HG03039 (cell line): Measurements from ENCODE around the gene HAUS3.
"Not testable (repeated sequence)": the region's sequence is repeated elsewhere in the genome, so short reads cannot be mapped to it uniquely, and the experiment has no call there.

Experiments used
- ATAC-seq: cut with Tn5 transposase; IDR thresholded peaks from one replicate; pipeline ENCODE4 v1.9.1; 2021; ENCODE audit warnings: mild to moderate bottlenecking, moderate library complexity; ENCODE audit not compliant: unreplicated experiment

Gene HAUS3

GRCh38 chr4:2275546-2276251 is 33.8 kb upstream of the HAUS3 start:
- ATAC-seq, result no peak

GRCh38 chr4:2275044-2275397 is 33.1 kb upstream of the HAUS3 start:
- ATAC-seq, result not testable (repeated sequence)

- no peak for ATAC-seq
Measured at GRCh38 chr4:2274320-2275043, 32.6 kb upstream of the HAUS3 start.

GRCh38 chr4:2273657-2274319 is 31.9 kb upstream of the HAUS3 start:
- no peak for ATAC-seq

GRCh38 chr4:2273221-2273620 is 31.3 kb upstream of the HAUS3 start:
- ATAC-seq, result no peak

- ATAC-seq, result no peak
Measured at GRCh38 chr4:2272828-2273120, 30.9 kb upstream of the HAUS3 start.

GRCh38 chr4:2272026-2272827 is 30.3 kb upstream of the HAUS3 start:
- ATAC-seq, result no peak

- no peak for ATAC-seq
Measured at GRCh38 chr4:2271279-2272025, 29.5 kb upstream of the HAUS3 start.

- no peak for ATAC-seq
Measured at GRCh38 chr4:2270341-2271165, 28.6 kb upstream of the HAUS3 start.

GRCh38 chr4:2269618-2270163 is 27.8 kb upstream of the HAUS3 start:
- no peak for ATAC-seq

- no peak for ATAC-seq
Measured at GRCh38 chr4:2269206-2269531, 27.2 kb upstream of the HAUS3 start.

- no peak for ATAC-seq
Measured at GRCh38 chr4:2268357-2269205, 26.7 kb upstream of the HAUS3 start.

GRCh38 chr4:2267841-2268240 is 25.9 kb upstream of the HAUS3 start:
- no peak for ATAC-seq

GRCh38 chr4:2267320-2267811 is 25.4 kb upstream of the HAUS3 start:
- no peak for ATAC-seq

- ATAC-seq, result no peak
Measured at GRCh38 chr4:2266821-2267220, 24.9 kb upstream of the HAUS3 start.

GRCh38 chr4:2266181-2266580 is 24.3 kb upstream of the HAUS3 start:
- ATAC-seq, result no peak

GRCh38 chr4:2265113-2266110 is 23.5 kb upstream of the HAUS3 start:
- no peak for ATAC-seq
